ENCODE measurements around the gene ZBED5. TPM values are rescaled to one million over a fixed set of nuclear protein-coding genes. Genes with fewer than 3 reads are reported as not detected.
"Not testable (repeated sequence)": the region's sequence is repeated elsewhere in the genome, so short reads cannot be mapped to it uniquely, and the experiment has no call there.

ZBED5 gene
- total RNA-seq, 1 donor from 2014 or later: 38.8 TPM

- DNase-seq (ENCODE audit: low spot score): no peak
- intact Hi-C loops (cut with DNase I): no loop called here
Observed at GRCh38 chr11:10847960-10848860, 9.6 kb downstream of the ZBED5 start.

- intact Hi-C loops (cut with DNase I): no loop called here
- no peak for DNase-seq (ENCODE audit: low spot score)
Observed at GRCh38 chr11:10846660-10847059, 11.2 kb downstream of the ZBED5 start.

GRCh38 chr11:10845589-10845988 is 12.3 kb downstream of the ZBED5 start:
- no peak for DNase-seq (ENCODE audit: low spot score)
- intact Hi-C loops (cut with DNase I): no loop called here

GRCh38 chr11:10844796-10845195 is 13.1 kb downstream of the ZBED5 start:
- intact Hi-C loops (cut with DNase I): no loop called here
- no peak for DNase-seq (ENCODE audit: low spot score)

GRCh38 chr11:10844356-10844755 is 13.5 kb downstream of the ZBED5 start:
- DNase-seq (ENCODE audit: low spot score): no peak
- intact Hi-C loops (cut with DNase I): no loop called here

- no peak for DNase-seq (ENCODE audit: low spot score)
- intact Hi-C loops (cut with DNase I): no loop called here
Observed at GRCh38 chr11:10838881-10839280, 19.0 kb downstream of the ZBED5 start.

- DNase-seq (ENCODE audit: low spot score): no peak
- intact Hi-C loops (cut with DNase I): no loop called here
Observed at GRCh38 chr11:10838083-10838482, 19.8 kb downstream of the ZBED5 start.

- DNase-seq (ENCODE audit: low spot score); intact Hi-C loops (cut with DNase I): not testable (repeated sequence)
Observed at GRCh38 chr11:10836884-10837283, 21.0 kb downstream of the ZBED5 start.

- DNase-seq (ENCODE audit: low spot score): no peak
- intact Hi-C loops (cut with DNase I): no loop called here
Observed at GRCh38 chr11:10829139-10829538, 28.7 kb downstream of the ZBED5 start.

GRCh38 chr11:10828402-10828801 is 29.5 kb downstream of the ZBED5 start:
- no peak for DNase-seq (ENCODE audit: low spot score)
- intact Hi-C loops (cut with DNase I): no loop called here

GRCh38 chr11:10824888-10825287 is 33.0 kb downstream of the ZBED5 start:
- intact Hi-C loops (cut with DNase I): no loop called here

GRCh38 chr11:10823152-10823579 is 34.7 kb downstream of the ZBED5 start:
- no peak for DNase-seq (ENCODE audit: low spot score)
- intact Hi-C loops (cut with DNase I): no loop called here

More at GRCh38 chr11:10824888-10825287, 33.0 kb downstream of the ZBED5 start:
- no peak for DNase-seq (ENCODE audit: low spot score)

GRCh38 chr11:10822491-10822890 is 35.4 kb downstream of the ZBED5 start:
- intact Hi-C loops (cut with DNase I); DNase-seq (ENCODE audit: low spot score): not testable (repeated sequence)

GRCh38 chr11:10818594-10818993 is 39.3 kb downstream of the ZBED5 start:
- intact Hi-C loops (cut with DNase I): no loop called here

GRCh38 chr11:10813945-10814344 is 43.9 kb downstream of the ZBED5 start:
- DNase-seq (ENCODE audit: low spot score): no peak
- intact Hi-C loops (cut with DNase I): no loop called here

More at GRCh38 chr11:10818594-10818993, 39.3 kb downstream of the ZBED5 start:
- no peak for DNase-seq (ENCODE audit: low spot score)

GRCh38 chr11:10809373-10810160 is 48.3 kb downstream of the ZBED5 start:
- intact Hi-C loops (cut with DNase I): loop anchor here (2.0 to 5.0 kb wide), 4 partner anchors 37 to 1033 kb away; partner anchors contain the start of gene USP47
- no peak for DNase-seq (ENCODE audit: low spot score)

- intact Hi-C loops (cut with DNase I): loop anchor here (1.0 to 5.0 kb wide), 5 partner anchors 36 to 1034 kb away; partner anchors contain the start of gene USP47
Observed at GRCh38 chr11:10808553-10809372, 49.1 kb downstream of the ZBED5 start, which contains the start of gene EIF4G2. TSS of gene EIF4G2 (minus strand) at chr11:10808926.

GRCh38 chr11:10808235-10808552 is 49.7 kb downstream of the ZBED5 start:
- intact Hi-C loops (cut with DNase I): loop anchor here (1.0 to 5.0 kb wide), 5 partner anchors 36 to 1034 kb away; partner anchors contain the start of gene USP47
- no peak for DNase-seq (ENCODE audit: low spot score)

More at GRCh38 chr11:10808553-10809372, 49.1 kb downstream of the ZBED5 start, which contains the start of gene EIF4G2:
- peak; percentile 99 for DNase-seq (ENCODE audit: low spot score)
